DMS53 (cell line): Measurements from ENCODE around the gene ACCS.
A peak's percentile ranks its signal among the peaks of the same experiment; 100 is the strongest.

Source experiments
- DNase-seq: peaks from one replicate; lab custom pipeline; 2025; lab: John Stamatoyannopoulos, UW

The ACCS gene

GRCh38 chr11:44094260-44094868 lies 28.3 kb downstream of the ACCS start:
- peak; percentile 90 for DNase-seq

DNA sequence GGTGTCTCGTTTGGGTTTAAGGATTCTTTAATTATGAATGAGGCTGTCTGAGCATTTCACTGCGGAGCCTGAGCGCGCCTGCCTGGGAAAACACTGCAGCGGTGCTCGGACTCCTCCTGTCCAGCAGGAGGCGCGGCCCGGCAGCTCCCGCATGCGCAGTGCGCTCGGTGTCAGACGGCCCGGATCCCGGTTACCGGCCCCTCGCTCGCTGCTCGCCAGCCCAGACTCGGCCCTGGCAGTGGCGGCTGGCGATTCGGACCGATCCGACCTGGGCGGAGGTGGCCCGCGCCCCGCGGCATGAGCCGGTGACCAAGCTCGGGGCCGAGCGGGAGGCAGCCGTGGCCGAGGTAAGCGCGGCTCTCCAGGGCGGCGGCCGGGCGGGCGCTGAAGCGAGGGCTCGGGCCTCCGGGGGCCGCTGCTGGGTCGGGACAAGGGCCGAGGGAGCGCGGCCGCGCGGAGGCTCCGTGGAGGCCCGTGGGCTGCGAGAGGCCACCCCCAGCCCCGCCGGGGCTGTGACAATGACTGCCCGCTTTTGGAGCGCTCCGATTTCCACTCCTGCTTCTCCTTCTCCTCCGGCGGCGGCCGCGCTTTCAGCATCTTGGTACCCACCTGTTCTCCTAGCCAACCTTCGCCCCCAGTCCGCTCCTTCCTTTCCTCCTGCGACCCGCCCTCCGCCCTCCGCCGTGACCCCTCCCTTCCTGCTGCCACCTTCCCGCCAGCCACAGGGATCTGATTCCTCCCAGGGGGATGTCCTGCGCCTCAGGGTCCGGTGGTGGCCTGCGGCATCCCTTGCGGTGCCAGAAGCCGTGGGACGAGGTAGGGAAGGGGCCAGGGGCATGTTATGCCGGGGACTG lies 29.7 kb downstream of the ACCS start, which contains the start of gene EXT2:
EXT2 (plus strand) TSS at position 173 of the 854 bp plus-strand sequence. CDS start 12,035 bp downstream, outside the sequence.
- peak; percentile 87 for DNase-seq

GRCh38 chr11:44096360-44097185 lies 30.5 kb downstream of the ACCS start:
- peak; percentile 22 for DNase-seq

- no peak for DNase-seq
Measured at GRCh38 chr11:44097821-44098220, 31.8 kb downstream of the ACCS start.

DNA sequence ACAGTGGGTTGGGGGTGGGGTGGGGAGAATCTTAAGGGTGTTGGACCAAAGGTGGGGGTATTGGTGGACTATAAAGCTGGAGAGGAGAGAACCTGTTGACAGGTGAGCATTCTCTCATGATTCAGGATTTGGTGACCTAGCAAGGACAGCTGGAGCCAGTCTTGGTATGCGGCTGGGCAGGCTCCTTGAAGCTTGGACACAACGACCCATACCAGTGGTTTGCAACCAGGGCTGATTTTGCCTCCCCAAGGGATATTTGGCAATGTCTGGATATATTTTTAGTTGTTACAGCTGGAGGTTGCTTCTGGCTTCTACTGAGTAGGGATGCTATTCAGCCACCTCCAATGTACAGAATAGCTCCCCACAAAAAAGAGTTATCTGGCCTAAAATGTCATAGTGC lies 35.0 kb downstream of the ACCS start:
- no peak for DNase-seq

GRCh38 chr11:44104481-44105294 lies 38.6 kb downstream of the ACCS start:
- DNase-seq = no peak

DNA sequence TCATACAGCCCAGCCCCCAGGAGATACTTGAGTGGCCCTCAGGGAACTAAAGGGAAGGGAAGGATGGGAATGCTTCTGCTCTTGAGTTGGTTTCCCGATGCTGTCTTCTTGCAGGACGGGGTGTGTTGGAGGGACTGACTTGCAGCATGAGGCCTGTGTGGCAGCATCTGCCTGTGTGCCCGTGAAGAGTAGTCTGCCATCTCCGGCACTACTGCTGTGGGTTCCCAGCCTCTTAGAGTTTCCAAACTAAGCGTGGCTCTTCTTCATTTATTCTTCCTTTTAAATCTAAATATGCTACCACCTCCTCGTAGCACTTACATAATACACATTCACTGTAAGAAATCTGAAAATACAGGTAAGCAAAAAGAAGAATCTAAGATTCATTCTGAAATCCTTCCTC lies 42.2 kb downstream of the ACCS start:
- no peak for DNase-seq

DNA sequence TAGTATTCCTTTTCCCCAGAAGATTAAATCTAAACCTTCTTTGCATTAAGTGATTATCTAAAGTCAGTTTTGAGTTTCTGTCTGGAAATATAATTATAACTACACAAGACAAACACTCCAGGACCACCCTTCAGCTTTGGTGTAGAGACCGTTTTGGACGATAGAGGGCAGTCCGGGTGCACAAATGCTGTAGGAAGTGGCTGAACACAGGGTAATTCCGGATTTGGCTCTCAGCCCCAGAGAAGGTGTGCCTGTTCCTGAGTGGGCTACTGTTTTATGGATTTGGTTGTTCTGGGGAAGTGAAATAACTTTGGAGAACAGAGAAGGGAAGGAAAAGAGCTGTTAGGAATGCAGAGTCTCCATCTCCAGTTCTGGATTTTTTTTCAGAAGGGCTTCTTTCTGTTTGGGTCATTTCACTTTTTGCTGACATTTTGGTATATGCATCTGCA lies 44.2 kb downstream of the ACCS start:
- DNase-seq = peak; percentile 57

DNA sequence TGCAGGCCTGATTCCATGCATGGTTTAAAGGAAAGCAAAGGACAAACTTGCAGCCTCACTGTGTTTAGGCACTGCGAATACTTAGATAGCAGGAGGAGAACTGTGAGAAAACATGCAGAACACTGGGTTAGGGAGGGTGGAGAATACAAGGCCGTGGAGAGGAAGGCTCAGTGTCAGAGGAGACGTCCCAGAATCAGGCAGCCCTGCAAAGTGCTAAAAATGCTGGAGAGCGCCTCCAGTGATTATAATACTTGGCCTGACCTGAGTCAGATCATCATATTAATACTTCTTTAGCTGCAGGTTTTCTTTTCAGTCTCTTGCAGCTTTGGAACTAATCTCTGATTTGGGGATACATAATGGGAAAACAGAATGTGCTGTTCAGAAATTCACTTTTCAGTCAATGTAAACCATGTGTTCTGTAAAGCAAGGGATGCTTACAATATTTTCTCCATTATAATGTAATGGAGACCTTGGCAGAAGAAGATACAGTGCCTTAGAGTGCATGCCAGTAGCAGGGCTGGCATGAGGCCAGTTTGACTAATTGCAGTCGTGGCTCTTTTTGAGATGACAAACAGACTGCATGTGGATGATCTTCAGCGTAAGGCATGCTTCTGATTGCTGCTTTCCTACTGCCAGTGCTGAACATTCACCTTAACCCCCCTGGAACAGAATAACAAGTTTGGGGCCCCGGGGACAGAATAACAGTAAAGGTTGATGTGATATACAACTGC lies 46.2 kb downstream of the ACCS start:
- DNase-seq = no peak

DNA sequence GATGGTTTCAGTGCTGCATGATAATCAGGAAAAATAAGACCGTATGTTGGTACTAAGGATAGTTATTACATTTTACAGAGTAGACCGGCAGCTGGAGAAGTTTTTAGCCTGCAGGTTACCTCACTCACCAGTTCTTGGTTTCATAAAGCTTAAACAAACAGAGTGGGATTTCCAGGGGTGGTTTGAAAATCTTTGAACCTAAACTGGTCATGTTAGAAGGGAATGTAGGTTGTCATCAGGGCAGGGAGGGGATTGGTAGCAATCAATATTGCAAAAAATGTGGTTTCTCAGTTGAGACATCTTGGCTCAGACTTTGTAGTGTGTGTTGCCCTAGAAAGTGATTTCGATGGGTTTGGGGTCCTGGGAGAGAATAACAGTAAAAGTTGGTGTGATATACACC lies 46.9 kb downstream of the ACCS start:
- DNase-seq = no peak

- DNase-seq = no peak
Measured at GRCh38 chr11:44113572-44113971, 47.5 kb downstream of the ACCS start.

GRCh38 chr11:44116234-44116830 lies 50.3 kb downstream of the ACCS start:
- no peak for DNase-seq

GRCh38 chr11:44120169-44120568 lies 54.1 kb downstream of the ACCS start:
- peak; percentile 2 for DNase-seq

DNA sequence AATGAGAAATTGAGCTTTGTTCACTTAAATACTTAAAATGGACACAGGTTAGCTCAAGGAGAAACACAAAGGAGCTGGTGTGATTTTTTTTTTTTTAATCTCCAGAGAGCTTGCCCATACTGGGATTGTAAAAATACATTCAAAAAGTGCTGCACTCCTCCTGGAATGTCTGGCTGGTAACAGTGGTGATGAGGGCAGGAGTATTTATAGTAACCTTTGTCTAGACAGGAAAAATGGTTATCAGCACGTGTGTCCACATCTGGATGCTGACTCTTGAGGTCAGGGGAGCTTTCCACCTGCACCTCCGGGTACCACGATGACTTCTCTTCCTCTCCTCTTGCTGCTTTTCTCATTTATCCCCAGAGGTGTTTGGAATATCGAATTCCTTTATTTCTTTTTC lies 59.5 kb downstream of the ACCS start:
- DNase-seq = no peak

- no peak for DNase-seq
Measured at GRCh38 chr11:44126304-44126703, 60.2 kb downstream of the ACCS start.

- DNase-seq = no peak
Measured at GRCh38 chr11:44127130-44127529, 61.1 kb downstream of the ACCS start.

- no peak for DNase-seq
Measured at GRCh38 chr11:44128729-44129128, 62.7 kb downstream of the ACCS start.

GRCh38 chr11:44130751-44131150 lies 64.7 kb downstream of the ACCS start:
- DNase-seq = no peak

DNA sequence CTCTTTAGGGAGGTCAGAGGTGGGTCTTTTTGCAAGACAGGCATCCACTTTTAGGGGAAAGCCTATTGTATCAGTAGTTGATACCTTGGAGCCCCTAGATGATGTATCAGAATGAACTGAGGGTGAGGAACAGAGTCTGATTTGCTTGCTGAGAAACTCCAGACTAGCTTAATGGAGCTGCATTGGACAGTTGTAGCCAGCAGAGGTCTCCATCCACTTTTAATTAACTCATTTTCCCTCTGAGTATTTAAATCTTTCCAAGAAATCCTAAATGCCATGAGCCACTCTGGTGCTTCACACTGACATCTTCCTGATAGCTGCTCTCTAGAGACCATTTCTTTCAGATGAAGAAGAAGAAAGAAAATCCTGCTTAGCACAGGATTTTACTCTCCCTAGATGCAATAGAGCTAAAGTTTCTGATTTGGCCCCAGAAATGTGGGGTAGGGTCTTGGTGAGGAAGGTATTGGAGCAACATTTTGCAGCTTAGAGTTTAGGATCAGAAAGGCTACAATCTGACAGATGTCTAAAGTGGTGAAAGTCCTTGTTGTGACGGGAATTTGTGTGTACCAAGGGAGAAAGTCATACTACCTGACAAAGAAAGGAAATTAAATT lies 67.4 kb downstream of the ACCS start:
- peak; percentile 41 for DNase-seq
